Measurements from ENCODE around the gene SOX1.

- TF ChIP-seq SMC3 (IDR thresholded peaks at IDR 0.05) (no peak), POLR2A (IDR thresholded peaks at IDR 0.05; ENCODE audit: low read length) (no peak), NPAS2 (CRISPR knock-in tag; IDR thresholded peaks at IDR 0.05; ENCODE audit: borderline replicate concordance) (no peak), KDM1A (IDR thresholded peaks at IDR 0.05; ENCODE audit: low read depth) (no peak), TP53 (CRISPR knock-in tag; IDR thresholded peaks at IDR 0.05) (no peak), REST (IDR thresholded peaks at IDR 0.05) (no peak), PHF8 (IDR thresholded peaks at IDR 0.05; ENCODE audit: borderline replicate concordance, low read depth) (no peak), POLR2AphosphoS2 (conservative IDR thresholded peaks at IDR 0.05; ENCODE audit: low read length) (no peak), CTCF (IDR thresholded peaks at IDR 0.05) (no peak)
These were observed 1.7 kb downstream of the SOX1 start for GRCh38 chr13:112068540-112069060.
